Ascending aorta (tissue), 2 donors: Measurements from ENCODE around the gene MGAT5B. TPM values are rescaled to one million over a fixed set of nuclear protein-coding genes. Genes with fewer than 3 reads are reported as not detected.

Experiments used
- DNase-seq, 2 donors: peaks; one replicate each; pipeline ENCODE4 v3.0.0-alpha.2; 2019; ENCODE audit warnings: low spot score in 2 of 2
- H3K27ac ChIP-seq, 2 donors: fragments of 200-600 bp; sonication (generic); one replicate each; pipeline ENCODE4 v1.5.1; 2016 to 2017; ENCODE audit warnings: mild to moderate bottlenecking in 1 of 2
- H3K27me3 ChIP-seq: fragments of 200-600 bp; sonication (generic); one replicate; pipeline ENCODE4 v1.5.1; 2017
- H3K36me3 ChIP-seq, 2 donors: fragments of 200-600 bp; sonication (generic); one replicate each; pipeline ENCODE4 v1.5.1; 2016
- H3K4me1 ChIP-seq, 2 donors: fragments of 200-600 bp; sonication (generic); one replicate each; pipeline ENCODE4 v1.5.1; 2016 to 2017; ENCODE audit warnings: mild to moderate bottlenecking in 1 of 2
- H3K4me3 ChIP-seq, 2 donors: fragments of 200-600 bp; sonication (generic); one replicate each; pipeline ENCODE4 v1.5.1; 2016 to 2017; ENCODE audit warnings: mild to moderate bottlenecking in 1 of 2
- H3K9me3 ChIP-seq, 2 donors: fragments of 200-600 bp; sonication (generic); one replicate each; pipeline ENCODE4 v1.5.1; 2016
- intact Hi-C: fragments of 100-400 bp; cut with DNase I; formaldehyde crosslinking; loops from one replicate; pipeline ENCODE4 v1.15.1; 2023
- total RNA-seq: library from RNA; depleted of rRNA; stranded (reverse); fragments of >200 nt; gene quantifications from one replicate; pipeline ENCODE4 v1.1.0, GENCODE V29; 2016
- TF ChIP-seq, protein P1 (sequence below), 3 experiments: fragments of 200-600 bp in 2 of 3; fragments of 450-650 bp in 1 of 3; sonication (generic) in 2 of 3; IDR thresholded peaks; one replicate each; pipeline ENCODE4 v1.5.1; 2016 to 2019; ENCODE audit warnings: antibody characterized with exemption in 3 of 3, mild to moderate bottlenecking in 1 of 3, moderate library complexity in 1 of 3

The MGAT5B gene
- total RNA-seq, 1 donor from 2014 or later: not detected

DNA sequence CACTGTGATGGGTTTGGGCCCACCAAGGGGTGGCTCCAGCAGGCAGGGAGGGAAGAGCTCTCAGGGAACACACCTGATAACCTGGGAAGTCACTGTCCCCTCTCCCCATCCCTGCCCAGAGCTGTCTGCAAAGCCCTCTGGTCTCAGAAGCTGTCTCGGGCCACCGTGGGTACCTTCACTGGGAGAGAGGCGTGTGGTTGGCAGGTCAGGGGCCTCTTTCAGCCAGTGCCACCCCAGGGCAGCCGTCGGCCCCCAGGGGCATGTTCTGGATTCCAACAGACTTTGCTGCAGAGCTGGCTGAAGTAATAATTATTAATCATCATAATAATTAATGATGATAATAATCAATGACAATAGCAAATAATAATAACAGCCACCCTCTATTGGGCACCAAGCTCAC, 21.1 kb downstream of the MGAT5B start:
- intact Hi-C loops: no loop called here
- TF ChIP-seq, protein P1, sequence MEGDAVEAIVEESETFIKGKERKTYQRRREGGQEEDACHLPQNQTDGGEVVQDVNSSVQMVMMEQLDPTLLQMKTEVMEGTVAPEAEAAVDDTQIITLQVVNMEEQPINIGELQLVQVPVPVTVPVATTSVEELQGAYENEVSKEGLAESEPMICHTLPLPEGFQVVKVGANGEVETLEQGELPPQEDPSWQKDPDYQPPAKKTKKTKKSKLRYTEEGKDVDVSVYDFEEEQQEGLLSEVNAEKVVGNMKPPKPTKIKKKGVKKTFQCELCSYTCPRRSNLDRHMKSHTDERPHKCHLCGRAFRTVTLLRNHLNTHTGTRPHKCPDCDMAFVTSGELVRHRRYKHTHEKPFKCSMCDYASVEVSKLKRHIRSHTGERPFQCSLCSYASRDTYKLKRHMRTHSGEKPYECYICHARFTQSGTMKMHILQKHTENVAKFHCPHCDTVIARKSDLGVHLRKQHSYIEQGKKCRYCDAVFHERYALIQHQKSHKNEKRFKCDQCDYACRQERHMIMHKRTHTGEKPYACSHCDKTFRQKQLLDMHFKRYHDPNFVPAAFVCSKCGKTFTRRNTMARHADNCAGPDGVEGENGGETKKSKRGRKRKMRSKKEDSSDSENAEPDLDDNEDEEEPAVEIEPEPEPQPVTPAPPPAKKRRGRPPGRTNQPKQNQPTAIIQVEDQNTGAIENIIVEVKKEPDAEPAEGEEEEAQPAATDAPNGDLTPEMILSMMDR (IDR thresholded peaks at IDR 0.05): no peak
- no peaks in the 10 kb centered on the region for H3K36me3 ChIP-seq
- no peak overlapping the region for H3K4me3 ChIP-seq
- no peaks in the 10 kb centered on the region for H3K4me1 ChIP-seq
- DNase-seq: no peak
- H3K27me3 ChIP-seq: no peaks in the 10 kb centered on the region
- H3K9me3 ChIP-seq: no peaks in the 10 kb centered on the region
- H3K27ac ChIP-seq: no peak overlapping the region

DNA sequence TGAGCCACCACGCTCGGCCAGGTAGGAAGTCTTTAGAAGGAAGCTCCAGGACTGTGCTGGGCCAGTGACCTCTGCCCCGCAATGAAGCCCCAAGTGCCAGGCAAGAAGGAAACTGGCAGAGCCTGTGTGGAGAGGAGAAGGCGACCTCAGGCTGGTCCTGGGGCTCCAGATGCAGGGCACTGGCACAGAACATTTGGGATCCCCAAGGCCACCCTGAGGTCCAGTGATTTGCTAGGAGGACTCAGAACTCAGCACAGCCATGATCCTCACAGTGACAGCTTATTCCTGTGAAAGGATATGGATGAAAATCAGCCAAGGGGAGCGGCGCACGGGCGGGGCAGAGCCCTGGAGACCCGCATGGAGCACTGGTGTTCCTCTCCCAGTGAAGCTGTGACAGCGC, 24.1 kb downstream of the MGAT5B start:
- TF ChIP-seq, protein P1 (IDR thresholded peaks at IDR 0.05): no peak
- DNase-seq: no peak
- no peak overlapping the region for H3K4me3 ChIP-seq
- no peaks in the 10 kb centered on the region for H3K27me3 ChIP-seq
- no peaks in the 10 kb centered on the region for H3K4me1 ChIP-seq
- no peak overlapping the region for H3K27ac ChIP-seq
- intact Hi-C loops: no loop called here
- no peaks in the 10 kb centered on the region for H3K9me3 ChIP-seq
- H3K36me3 ChIP-seq: no peaks in the 10 kb centered on the region

DNA sequence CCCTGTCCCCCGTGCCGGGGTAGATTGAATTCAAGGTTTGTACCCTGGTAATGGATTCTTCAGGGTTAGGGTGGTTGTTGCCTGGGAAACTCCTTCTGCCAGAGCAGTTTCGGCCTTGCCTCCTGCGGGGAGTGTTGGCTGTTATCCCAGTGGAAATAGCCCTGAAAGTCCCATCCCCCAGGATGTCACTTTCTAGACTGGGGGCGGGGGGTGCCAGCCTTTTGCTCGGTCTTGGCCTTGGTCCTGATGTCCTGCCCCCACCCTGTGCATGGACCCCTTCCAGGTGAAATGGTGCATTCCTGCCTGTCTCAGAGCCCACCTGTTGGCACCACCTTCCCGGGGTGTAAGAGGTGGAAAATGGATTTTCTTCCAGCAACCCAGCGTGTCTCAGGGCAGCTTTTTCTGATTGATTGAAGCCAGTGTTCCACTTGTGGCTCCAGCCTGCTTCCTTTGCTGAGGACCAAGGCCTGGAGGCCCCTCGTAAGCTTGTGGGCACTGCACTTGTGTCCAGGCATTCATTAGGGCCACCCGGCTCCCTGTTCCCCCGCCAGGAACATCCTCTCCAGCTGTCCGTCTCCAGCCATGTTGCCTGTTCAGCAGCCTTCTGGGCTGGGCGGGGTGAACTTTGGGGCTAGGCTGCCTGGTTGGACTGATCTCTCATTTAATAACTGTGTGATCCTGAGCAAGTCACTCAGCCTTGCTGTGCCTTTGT, 25.6 kb downstream of the MGAT5B start:
- no peaks in the 10 kb centered on the region for H3K9me3 ChIP-seq
- intact Hi-C loops: no loop called here
- no peaks in the 10 kb centered on the region for H3K36me3 ChIP-seq
- TF ChIP-seq, protein P1 (IDR thresholded peaks at IDR 0.05): no peak
- DNase-seq: no peak
- no peak overlapping the region for H3K27ac ChIP-seq
- no peak overlapping the region for H3K4me3 ChIP-seq
- H3K27me3 ChIP-seq: no peaks in the 10 kb centered on the region
- no peaks in the 10 kb centered on the region for H3K4me1 ChIP-seq

DNA sequence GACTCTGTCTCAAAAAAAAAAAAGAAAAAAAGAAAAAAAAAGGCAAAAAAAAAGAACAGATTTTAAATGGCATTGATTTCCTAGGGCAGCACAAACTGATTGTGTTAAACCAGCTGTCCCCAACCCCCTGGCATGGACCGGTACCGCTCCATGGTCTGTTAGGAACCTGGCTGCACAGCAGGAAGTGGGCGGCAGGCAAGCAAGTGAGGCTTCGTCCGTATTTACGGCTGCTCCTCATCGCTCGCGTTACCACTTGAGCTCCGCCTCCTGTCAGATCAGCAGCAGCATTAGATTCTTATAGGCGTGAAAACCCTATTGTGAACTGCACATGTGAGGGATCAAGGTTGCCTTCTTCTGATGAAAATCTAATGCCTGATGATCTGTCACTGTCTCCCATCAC, 26.6 kb downstream of the MGAT5B start:
- Histone ChIP-seq H3K4me1 (no peaks in the 10 kb centered on the region), H3K36me3 (no peaks in the 10 kb centered on the region), H3K27me3 (no peaks in the 10 kb centered on the region), H3K4me3 (no peak overlapping the region), H3K9me3 (no peaks in the 10 kb centered on the region), H3K27ac (no peak overlapping the region)
- intact Hi-C loops: no loop called here
- TF ChIP-seq, protein P1 (IDR thresholded peaks at IDR 0.05): no peak
- DNase-seq: no peak

DNA sequence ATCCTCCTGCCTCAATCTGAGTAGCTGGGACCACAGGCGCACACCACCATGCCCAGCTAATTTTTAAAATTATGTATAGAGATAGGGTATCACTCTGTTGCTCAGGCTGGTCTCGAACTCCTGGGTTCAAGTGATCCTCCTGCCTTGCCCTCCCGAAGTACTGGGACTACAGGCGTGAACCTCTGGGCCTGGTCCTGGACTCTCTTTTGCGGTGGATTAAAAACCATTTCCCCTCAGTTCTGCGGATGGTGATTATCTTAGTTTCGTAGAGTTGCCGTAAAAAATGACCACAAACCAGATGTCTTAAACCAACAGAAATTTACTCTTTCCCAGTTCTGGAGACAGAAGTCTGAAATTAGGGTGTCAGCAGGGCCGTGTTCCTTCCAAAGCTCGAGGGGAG, 28.8 kb downstream of the MGAT5B start:
- Histone ChIP-seq H3K4me3 (no peak overlapping the region), H3K4me1 (no peaks in the 10 kb centered on the region), H3K27me3 (no peaks in the 10 kb centered on the region), H3K9me3 (no peaks in the 10 kb centered on the region), H3K36me3 (no peaks in the 10 kb centered on the region), H3K27ac (no peak overlapping the region)
- intact Hi-C loops: no loop called here
- TF ChIP-seq, protein P1 (IDR thresholded peaks at IDR 0.05): no peak
- no peak for DNase-seq

DNA sequence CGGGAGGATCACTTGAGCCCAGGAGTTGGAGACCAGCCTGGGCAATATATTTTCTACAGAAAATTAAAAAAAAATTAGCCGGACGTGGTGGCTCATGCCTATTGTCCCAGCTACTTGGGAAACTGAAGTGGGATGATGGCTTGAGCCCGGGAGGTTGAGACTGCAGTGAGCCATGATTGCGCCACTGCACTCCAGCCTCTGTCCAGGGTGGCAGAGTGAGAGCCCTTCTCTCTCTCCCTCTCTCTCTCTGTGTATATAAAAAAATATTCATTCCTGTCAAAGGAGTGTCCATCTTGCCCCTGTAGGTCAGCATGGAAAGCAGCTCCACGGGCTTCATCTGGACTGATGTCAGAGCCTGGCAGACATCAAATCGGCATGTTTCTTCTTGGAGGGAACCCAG, 31.2 kb downstream of the MGAT5B start:
- no peaks in the 10 kb centered on the region for H3K27me3 ChIP-seq
- H3K9me3 ChIP-seq: no peaks in the 10 kb centered on the region
- no peak for DNase-seq
- H3K4me3 ChIP-seq: no peak overlapping the region
- H3K36me3 ChIP-seq: no peaks in the 10 kb centered on the region
- TF ChIP-seq, protein P1 (IDR thresholded peaks at IDR 0.05): no peak
- H3K4me1 ChIP-seq: no peaks in the 10 kb centered on the region
- H3K27ac ChIP-seq: no peak overlapping the region
- intact Hi-C loops: no loop called here
